SK-N-MC (cell line): ENCODE data around the gene EID2B.

Experiments used
- EZH2 ChIP-seq: fragments of 200-600 bp; sonication (generic); IDR thresholded peaks from one replicate; pipeline ENCODE4 v1.6.1; 2017; ENCODE audit warnings: antibody characterized with exemption
- POLR2AphosphoS5 ChIP-seq: IDR thresholded peaks from 2 replicates; pipeline ENCODE4 v1.6.1; 2012; ENCODE audit warnings: mild to moderate bottlenecking, low read depth, low read length, borderline replicate concordance

DNA sequence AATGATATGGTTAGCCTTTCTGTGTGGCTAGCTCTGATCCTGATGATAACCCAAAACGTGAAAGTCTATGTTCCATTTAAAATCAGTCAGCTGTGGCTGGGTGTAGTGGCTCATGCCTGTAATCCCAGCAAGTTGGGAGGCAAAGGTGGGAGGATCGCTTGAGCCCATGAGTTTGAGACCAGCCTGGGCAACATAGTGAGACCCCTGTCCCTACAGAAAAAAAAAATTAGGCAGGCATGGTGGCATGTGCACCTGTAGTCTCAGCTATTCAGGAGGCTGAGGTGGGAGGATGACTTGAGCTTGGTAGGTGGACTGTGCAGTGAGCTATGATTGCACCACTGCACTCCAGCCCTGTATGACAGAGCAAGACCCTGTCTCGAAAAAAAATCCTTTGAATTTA, 1.1 kb upstream of the EID2B start:
- no peak for TF ChIP-seq POLR2AphosphoS5
- no peak for TF ChIP-seq EZH2
